HFF-Myc (cell line): ENCODE data around the gene CDRT4.

Experiments
- DNase-seq: peaks from one replicate; pipeline ENCODE4 v3.0.0-alpha.2; 2011; ENCODE audit warnings: low read depth; ENCODE audit errors: extremely low read depth
- H3K4me3 ChIP-seq: replicated peaks from 2 replicates; pipeline ENCODE4 v1.5.1; 2011; ENCODE audit warnings: low read depth, mild to moderate bottlenecking, control low read depth, low read length
- CTCF ChIP-seq: IDR thresholded peaks from 2 replicates; pipeline ENCODE4 v1.5.1; 2012; ENCODE audit warnings: mild to moderate bottlenecking, low read depth, low read length, control low read depth; ENCODE audit errors: missing control alignments

Gene CDRT4

GRCh38 chr17:15388356-15389041, 78.9 kb downstream of the CDRT4 start:
- DNase-seq = no peak
- no peak for TF ChIP-seq CTCF

GRCh38 chr17:15386083-15386482, 81.3 kb downstream of the CDRT4 start:
- no peak for DNase-seq
- no peak overlapping the region for H3K4me3 ChIP-seq
- no peak for TF ChIP-seq CTCF

More at GRCh38 chr17:15388356-15389041, 78.9 kb downstream of the CDRT4 start:
- no peak overlapping the region for H3K4me3 ChIP-seq
